ENCODE results near the gene ACSS1.

DNA sequence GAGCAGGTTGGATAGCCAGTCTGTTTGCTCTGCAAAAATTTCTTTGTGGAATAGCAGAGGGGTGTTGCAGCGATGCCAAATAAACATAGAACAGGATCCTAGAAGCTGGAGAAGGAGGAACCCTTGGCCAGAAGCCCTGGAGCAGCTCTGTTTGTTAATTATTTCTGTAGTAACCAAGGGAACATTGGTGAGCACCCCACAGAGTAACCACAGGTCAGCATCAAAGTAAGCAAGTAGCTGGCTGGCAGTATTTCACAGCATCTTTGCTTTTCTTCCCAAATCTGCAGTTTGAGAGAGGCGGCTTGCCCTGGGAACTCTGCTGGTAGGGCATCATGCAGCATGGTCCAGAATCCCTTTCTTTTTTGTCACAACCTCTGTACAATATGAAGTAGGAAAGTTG is 52.7 kb downstream of the ACSS1 start:
- no peak for TF ChIP-seq POLR2AphosphoS5 (IDR thresholded peaks at IDR 0.05)
- TF ChIP-seq POLR2A (IDR thresholded peaks at IDR 0.05) = no peak
- TF ChIP-seq, protein P1, sequence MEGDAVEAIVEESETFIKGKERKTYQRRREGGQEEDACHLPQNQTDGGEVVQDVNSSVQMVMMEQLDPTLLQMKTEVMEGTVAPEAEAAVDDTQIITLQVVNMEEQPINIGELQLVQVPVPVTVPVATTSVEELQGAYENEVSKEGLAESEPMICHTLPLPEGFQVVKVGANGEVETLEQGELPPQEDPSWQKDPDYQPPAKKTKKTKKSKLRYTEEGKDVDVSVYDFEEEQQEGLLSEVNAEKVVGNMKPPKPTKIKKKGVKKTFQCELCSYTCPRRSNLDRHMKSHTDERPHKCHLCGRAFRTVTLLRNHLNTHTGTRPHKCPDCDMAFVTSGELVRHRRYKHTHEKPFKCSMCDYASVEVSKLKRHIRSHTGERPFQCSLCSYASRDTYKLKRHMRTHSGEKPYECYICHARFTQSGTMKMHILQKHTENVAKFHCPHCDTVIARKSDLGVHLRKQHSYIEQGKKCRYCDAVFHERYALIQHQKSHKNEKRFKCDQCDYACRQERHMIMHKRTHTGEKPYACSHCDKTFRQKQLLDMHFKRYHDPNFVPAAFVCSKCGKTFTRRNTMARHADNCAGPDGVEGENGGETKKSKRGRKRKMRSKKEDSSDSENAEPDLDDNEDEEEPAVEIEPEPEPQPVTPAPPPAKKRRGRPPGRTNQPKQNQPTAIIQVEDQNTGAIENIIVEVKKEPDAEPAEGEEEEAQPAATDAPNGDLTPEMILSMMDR (IDR thresholded peaks at IDR 0.05) = no peak
- TF ChIP-seq EP300 (IDR thresholded peaks at IDR 0.05) = no peak

Measured in stomach (tissue), 4 donors.